KOPT-K1 (cell line): Measurements from ENCODE around the gene GNAT2.

Experiments used
- H3K27ac ChIP-seq: fragments of 200-600 bp; sonication (generic); 2 replicates; pipeline ENCODE4 v1.5.1; 2016; ENCODE audit warnings: antibody characterized with exemption, mild to moderate bottlenecking, low read depth, low read length; ENCODE audit not compliant: poor library complexity, severe bottlenecking
- H3K36me3 ChIP-seq: fragments of 200-600 bp; sonication (generic); 2 replicates; pipeline ENCODE4 v1.5.1; 2017; ENCODE audit warnings: antibody characterized with exemption, mild to moderate bottlenecking, low read length, moderate library complexity; ENCODE audit not compliant: insufficient read depth
- H3K9me3 ChIP-seq: fragments of 200-600 bp; sonication (generic); 2 replicates; pipeline ENCODE4 v1.5.1; 2017; ENCODE audit warnings: antibody characterized with exemption, low read length, mild to moderate bottlenecking; ENCODE audit not compliant: insufficient read depth, poor library complexity, severe bottlenecking

The GNAT2 gene

GRCh38 chr1:109634771-109635750, 15.6 kb upstream of the GNAT2 start:
- no peaks in the 10 kb centered on the region for H3K9me3 ChIP-seq
- H3K27ac ChIP-seq = no peak overlapping the region
- H3K36me3 ChIP-seq = peaks cover 24% of the 10 kb centered on the region

GRCh38 chr1:109634292-109634691, 14.9 kb upstream of the GNAT2 start:
- H3K36me3 ChIP-seq = peaks cover 32% of the 10 kb centered on the region
- H3K9me3 ChIP-seq = no peaks in the 10 kb centered on the region
- no peak overlapping the region for H3K27ac ChIP-seq

- H3K36me3 ChIP-seq = peaks cover 47% of the 10 kb centered on the region
- H3K9me3 ChIP-seq = no peaks in the 10 kb centered on the region
- H3K27ac ChIP-seq = no peak overlapping the region
Observed at GRCh38 chr1:109632671-109633346, 13.4 kb upstream of the GNAT2 start.

- Histone ChIP-seq H3K27ac (no peak overlapping the region), H3K36me3 (peaks cover 57% of the 10 kb centered on the region), H3K9me3 (no peaks in the 10 kb centered on the region)
Observed at GRCh38 chr1:109631513-109632505, 12.4 kb upstream of the GNAT2 start.

GRCh38 chr1:109630898-109631512, 11.6 kb upstream of the GNAT2 start:
- peaks cover 65% of the 10 kb centered on the region for H3K36me3 ChIP-seq
- H3K9me3 ChIP-seq = no peaks in the 10 kb centered on the region
- no peak overlapping the region for H3K27ac ChIP-seq

GRCh38 chr1:109630081-109630897, 10.9 kb upstream of the GNAT2 start:
- Histone ChIP-seq H3K27ac (no peak overlapping the region), H3K36me3 (peaks cover 72% of the 10 kb centered on the region), H3K9me3 (no peaks in the 10 kb centered on the region)

GRCh38 chr1:109629372-109630030, 10.1 kb upstream of the GNAT2 start:
- no peak overlapping the region for H3K27ac ChIP-seq

GRCh38 chr1:109628540-109629321, 9.3 kb upstream of the GNAT2 start:
- H3K36me3 ChIP-seq = peaks cover 73% of the 10 kb centered on the region
- no peaks in the 10 kb centered on the region for H3K9me3 ChIP-seq
- no peak overlapping the region for H3K27ac ChIP-seq

More at GRCh38 chr1:109629372-109630030, 10.1 kb upstream of the GNAT2 start:
- H3K36me3 ChIP-seq = peaks cover 73% of the 10 kb centered on the region
- no peaks in the 10 kb centered on the region for H3K9me3 ChIP-seq

GRCh38 chr1:109627692-109628399, 8.4 kb upstream of the GNAT2 start:
- no peak overlapping the region for H3K27ac ChIP-seq
- peaks cover 73% of the 10 kb centered on the region for H3K36me3 ChIP-seq

GRCh38 chr1:109626682-109627408, 7.4 kb upstream of the GNAT2 start:
- H3K36me3 ChIP-seq = peaks cover 65% of the 10 kb centered on the region
- H3K9me3 ChIP-seq = no peaks in the 10 kb centered on the region
- H3K27ac ChIP-seq = no peak overlapping the region

More at GRCh38 chr1:109627692-109628399, 8.4 kb upstream of the GNAT2 start:
- H3K9me3 ChIP-seq = no peaks in the 10 kb centered on the region

GRCh38 chr1:109625601-109626560, 6.5 kb upstream of the GNAT2 start:
- Histone ChIP-seq H3K36me3 (peaks cover 55% of the 10 kb centered on the region), H3K27ac (no peak overlapping the region), H3K9me3 (no peaks in the 10 kb centered on the region)
